HCT116 (cell line): Measurements from ENCODE around the gene WDR20. TPM values are rescaled to one million over a fixed set of nuclear protein-coding genes. Genes with fewer than 3 reads are reported as not detected.

ENCODE experiments used
- ATAC-seq: fragments of 200-7000 bp; cut with Tn5 transposase; 2 replicates; pipeline ENCODE4 v1.9.1; 2020; ENCODE audit warnings: mild to moderate bottlenecking, moderate library complexity
- BruUV-seq: library from RNA; stranded (reverse); fragments of 400-500 nt; replicated peaks from 2 replicates; lab custom pipeline; 2021; lab: Mats Ljungman, UMichigan
- CTCF ChIA-PET: fragments of 300-600 bp; sonication (Branson Sonifier 250); formaldehyde crosslinking; loops from one replicate; lab custom pipeline; 2021; ENCODE audit warnings: antibody characterized with exemption; lab: Charles Lee
- POLR2A ChIA-PET: fragments of 300-600, 350-600 bp; sonication (Branson Sonifier 250); formaldehyde crosslinking; loops from one replicate; lab custom pipeline; 2021; ENCODE audit warnings: antibody characterized with exemption; lab: Charles Lee
- RAD21 ChIA-PET, 2 experiments: fragments of 300-600 bp; sonication (Branson Sonifier 250); formaldehyde crosslinking; loops; one replicate each; lab custom pipeline; 2023; ENCODE audit warnings: low total read pairs in 2 of 2; ENCODE audit not compliant: uncharacterized antibody in 2 of 2, unreplicated experiment in 2 of 2, low non-redundant PET in 1 of 2; lab: Charles Lee
- DNase-seq: peaks from one replicate; pipeline ENCODE4 v3.0.0-alpha.2; 2010; ENCODE audit warnings: low read depth, low spot score
- H2AFZ ChIP-seq: fragments of 200-600 bp; shearing (Covaris generic), sonication (generic); 2 replicates; pipeline ENCODE4 v1.6.1; 2017; ENCODE audit warnings: low read depth, mixed run types, mixed read lengths, antibody characterized with exemption, low read length; ENCODE audit not compliant: poor library complexity, severe bottlenecking
- H3K27ac ChIP-seq: 2 replicates; pipeline ENCODE4 v1.5.1; 2012; ENCODE audit warnings: low read depth, low read length
- H3K27me3 ChIP-seq: fragments of 200-600 bp; sonication (generic); 2 replicates; pipeline ENCODE4 v1.6.1; 2016; ENCODE audit warnings: mixed run types, low read length, mixed read lengths; ENCODE audit not compliant: insufficient read depth
- H3K36me3 ChIP-seq, 2 experiments: fragments of 200-500 bp in 1 of 2; fragments of 200-600 bp in 1 of 2; sonication (Bioruptor generic) in 1 of 2; sonication (generic) in 1 of 2; 2 replicates each; pipeline versions ENCODE4 v1.5.1 to v1.6.1; 2014 to 2016; ENCODE audit warnings: low read length in 2 of 2, inconsistent platforms in 1 of 2, mixed read lengths in 1 of 2, mixed run types in 1 of 2; ENCODE audit not compliant: insufficient read depth in 2 of 2, control insufficient read depth in 1 of 2
- H3K4me1 ChIP-seq, 2 experiments: fragments of 200-600 bp in 1 of 2; sonication (generic) in 1 of 2; 2 replicates each; pipeline versions ENCODE4 v1.5.1 to v1.6.1; 2012 to 2017; ENCODE audit warnings: low read length in 2 of 2, inconsistent platforms in 1 of 2, mild to moderate bottlenecking in 1 of 2, mixed read lengths in 1 of 2, mixed run types in 1 of 2, moderate library complexity in 1 of 2; ENCODE audit not compliant: insufficient read depth in 2 of 2, control insufficient read depth in 1 of 2
- H3K4me2 ChIP-seq: fragments of 200-600 bp; sonication (generic); 2 replicates; pipeline ENCODE4 v1.6.1; 2017; ENCODE audit warnings: mixed run types, low read length, mixed read lengths
- H3K4me3 ChIP-seq, 2 experiments: fragments of 200-600 bp in 1 of 2; sonication (generic) in 1 of 2; replicated peaks in 1 of 2; 2 replicates each; pipeline ENCODE4 v1.5.1; 2011 to 2016; ENCODE audit warnings: low read length in 2 of 2, control low read depth in 1 of 2, low read depth in 1 of 2, mild to moderate bottlenecking in 1 of 2, mixed read lengths in 1 of 2, mixed run types in 1 of 2
- H3K79me2 ChIP-seq: fragments of 200-600 bp; sonication (generic); 2 replicates; pipeline ENCODE4 v1.6.1; 2017; ENCODE audit warnings: mild to moderate bottlenecking, mixed run types, low read length, moderate library complexity, mixed read lengths; ENCODE audit not compliant: insufficient read depth
- H3K9ac ChIP-seq: fragments of 200-600 bp; sonication (generic); 2 replicates; pipeline ENCODE4 v1.6.1; 2016; ENCODE audit warnings: low read length, mixed read lengths
- H3K9me2 ChIP-seq: fragments of 200-600 bp; sonication (generic), shearing (Covaris generic); 2 replicates; pipeline ENCODE4 v1.6.1; 2017; ENCODE audit warnings: mixed run types, mild to moderate bottlenecking, moderate library complexity; ENCODE audit not compliant: insufficient read depth
- H3K9me3 ChIP-seq, 2 experiments: fragments of 200-500 bp in 1 of 2; fragments of 200-600 bp in 1 of 2; sonication (Bioruptor generic) in 1 of 2; sonication (generic) in 1 of 2; 2 replicates each; pipeline ENCODE4 v1.6.1; 2014 to 2017; ENCODE audit warnings: low read length in 2 of 2, mixed read lengths in 2 of 2, inconsistent platforms in 1 of 2, low read depth in 1 of 2, mild to moderate bottlenecking in 1 of 2, mixed run types in 1 of 2, moderate library complexity in 1 of 2; ENCODE audit not compliant: control insufficient read depth in 1 of 2, insufficient read depth in 1 of 2
- H4K20me1 ChIP-seq: fragments of 200-600 bp; sonication (generic), shearing (Covaris generic); 2 replicates; pipeline ENCODE4 v1.6.1; 2017; ENCODE audit warnings: mixed run types, mild to moderate bottlenecking, moderate library complexity; ENCODE audit not compliant: insufficient read depth
- CBX3 ChIP-seq: IDR thresholded peaks from 2 replicates; pipeline ENCODE4 v1.6.1; 2012; ENCODE audit warnings: low read depth
- EGR1 ChIP-seq: IDR thresholded peaks from 2 replicates; pipeline ENCODE4 v1.6.1; 2012; ENCODE audit warnings: low read depth
- ELF1 ChIP-seq: IDR thresholded peaks from 2 replicates; pipeline ENCODE4 v1.6.1; 2012; ENCODE audit warnings: low read depth, borderline replicate concordance
- EZH2 ChIP-seq: fragments of 200-600 bp; sonication (generic); IDR thresholded peaks from 2 replicates; pipeline ENCODE4 v1.6.1; 2017; ENCODE audit warnings: antibody characterized with exemption, mixed run types
- SP1 ChIP-seq: IDR thresholded peaks from 2 replicates; pipeline ENCODE4 v1.6.1; 2012; ENCODE audit warnings: low read depth
- SRF ChIP-seq: IDR thresholded peaks from 2 replicates; pipeline ENCODE4 v1.6.1; 2012; ENCODE audit warnings: low read depth
- TCF7L2 ChIP-seq: IDR thresholded peaks from 2 replicates; pipeline ENCODE4 v1.7.0; 2011; ENCODE audit warnings: borderline replicate concordance, inconsistent platforms; ENCODE audit not compliant: insufficient read depth, insufficient read length; ENCODE audit errors: extremely low read depth
- ZNF274 ChIP-seq: fragments of 200-500 bp; sonication (Bioruptor generic); IDR thresholded peaks from 2 replicates; pipeline ENCODE4 v1.6.1; 2014; ENCODE audit warnings: mild to moderate bottlenecking, low read depth, low read length, inconsistent platforms
- intact Hi-C: fragments of 100-400 bp; cut with micrococcal nuclease; formaldehyde crosslinking; loops from 2 replicates; pipeline ENCODE4 v1.10.0; 2022
- total RNA-seq: library from RNA; stranded (reverse); gene quantifications from one replicate; pipeline ENCODE4 v1.2.1, GENCODE V29; 2021; ENCODE audit not compliant: unreplicated experiment
- TF ChIP-seq, protein P1 (sequence below): IDR thresholded peaks from 2 replicates; pipeline ENCODE4 v1.6.1; 2012
- TF ChIP-seq, protein P2 (sequence below): IDR thresholded peaks from 2 replicates; pipeline ENCODE4 v1.6.1; 2011; ENCODE audit warnings: mild to moderate bottlenecking, low read length, moderate library complexity; ENCODE audit not compliant: insufficient replicate concordance; ENCODE audit errors: extremely low read depth

WDR20 gene
- total RNA-seq, 1 experiment from 2014 or later: 21.1 TPM

DNA sequence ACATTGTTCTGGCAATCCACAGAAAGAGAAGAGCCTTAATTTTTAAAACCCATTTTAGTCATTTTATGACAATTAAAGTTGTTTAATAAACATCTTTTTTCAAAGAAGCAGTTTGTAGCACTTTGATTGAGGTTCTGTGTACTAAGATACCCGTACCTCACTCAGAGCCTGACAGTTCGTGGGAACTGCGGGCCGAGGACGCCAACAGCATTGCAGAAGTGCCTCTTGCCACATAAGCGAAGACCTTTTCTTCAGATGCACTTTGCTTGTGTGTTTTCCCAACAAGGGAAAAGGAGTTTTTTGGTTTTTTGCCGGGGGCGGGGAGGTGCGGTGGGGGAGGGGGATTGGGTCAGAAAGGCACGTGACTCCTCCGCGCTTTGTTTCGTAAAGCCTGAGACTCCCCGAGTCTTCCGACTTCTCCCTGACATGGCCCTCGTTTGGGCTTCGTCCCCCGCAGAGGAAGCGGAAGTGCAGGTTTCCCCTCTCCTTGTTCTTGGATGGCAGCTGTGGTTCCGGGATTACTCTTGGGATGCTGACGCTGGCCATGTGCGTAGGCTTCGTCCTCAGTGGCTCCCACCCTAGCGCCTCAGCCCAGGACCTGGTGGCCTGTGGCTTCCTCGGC, 70.8 kb downstream of the WDR20 start:
- H3K27ac ChIP-seq: no peak overlapping the region
- no peak overlapping the region for H3K9ac ChIP-seq
- H3K9me3 ChIP-seq: no peaks in the 10 kb centered on the region
- no TSS peak for BruUV-seq
- ATAC-seq (no peak), DNase-seq (no peak)
- no peak overlapping the region for H3K4me3 ChIP-seq
- no peaks in the 10 kb centered on the region for H4K20me1 ChIP-seq
- H3K9me2 ChIP-seq: no peaks in the 10 kb centered on the region
- peaks cover 2 to 6% of the 10 kb centered on the region in 2 experiments; a peak in 2 of 4 replicates for H3K36me3 ChIP-seq
- CTCF ChIA-PET: no interaction called here
- intact Hi-C loops: no loop called here
- H3K4me2 ChIP-seq: no peak overlapping the region
- H3K79me2 ChIP-seq: peaks cover 22% of the 10 kb centered on the region
- no peak overlapping the region for H2AFZ ChIP-seq
- TF ChIP-seq, protein P1, sequence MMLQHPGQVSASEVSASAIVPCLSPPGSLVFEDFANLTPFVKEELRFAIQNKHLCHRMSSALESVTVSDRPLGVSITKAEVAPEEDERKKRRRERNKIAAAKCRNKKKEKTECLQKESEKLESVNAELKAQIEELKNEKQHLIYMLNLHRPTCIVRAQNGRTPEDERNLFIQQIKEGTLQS: no peak
- TF ChIP-seq TCF7L2 (no peak), ELF1 (no peak), SRF (no peak), EGR1 (no peak), SP1 (no peak), ZNF274 (no peak), CBX3 (no peak), EZH2 (no peak)
- TF ChIP-seq, protein P2, sequence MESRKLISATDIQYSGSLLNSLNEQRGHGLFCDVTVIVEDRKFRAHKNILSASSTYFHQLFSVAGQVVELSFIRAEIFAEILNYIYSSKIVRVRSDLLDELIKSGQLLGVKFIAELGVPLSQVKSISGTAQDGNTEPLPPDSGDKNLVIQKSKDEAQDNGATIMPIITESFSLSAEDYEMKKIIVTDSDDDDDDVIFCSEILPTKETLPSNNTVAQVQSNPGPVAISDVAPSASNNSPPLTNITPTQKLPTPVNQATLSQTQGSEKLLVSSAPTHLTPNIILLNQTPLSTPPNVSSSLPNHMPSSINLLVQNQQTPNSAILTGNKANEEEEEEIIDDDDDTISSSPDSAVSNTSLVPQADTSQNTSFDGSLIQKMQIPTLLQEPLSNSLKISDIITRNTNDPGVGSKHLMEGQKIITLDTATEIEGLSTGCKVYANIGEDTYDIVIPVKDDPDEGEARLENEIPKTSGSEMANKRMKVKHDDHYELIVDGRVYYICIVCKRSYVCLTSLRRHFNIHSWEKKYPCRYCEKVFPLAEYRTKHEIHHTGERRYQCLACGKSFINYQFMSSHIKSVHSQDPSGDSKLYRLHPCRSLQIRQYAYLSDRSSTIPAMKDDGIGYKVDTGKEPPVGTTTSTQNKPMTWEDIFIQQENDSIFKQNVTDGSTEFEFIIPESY: no peak
- no peaks in the 10 kb centered on the region for H3K27me3 ChIP-seq
- POLR2A ChIA-PET: no interaction called here
- H3K4me1 ChIP-seq: no peaks in the 10 kb centered on the region
- RAD21 ChIA-PET: no interaction called here
